ENCODE data around the gene RAB17.

RAB17 gene

GRCh38 chr2:237585590-237586221 is 4.8 kb downstream of the RAB17 start:
- intact Hi-C loops (cut with DNase I; ENCODE audit: low total_unique reads) = loop anchor here (2.0 kb wide), 1 partner anchor 161 kb away; no protein-coding TSS in a partner anchor
- Histone ChIP-seq H3K36me3 (no peaks in the 10 kb centered on the region), H3K27ac (no peak overlapping the region), H3K4me3 (no peak overlapping the region), H3K9me3 (no peaks in the 10 kb centered on the region), H3K4me1 (peaks cover 0 to 25% (median 19%) of the 10 kb centered on the region in 4 donors), H3K27me3 (no peaks in the 10 kb centered on the region)
- no peak for DNase-seq
- TF ChIP-seq CTCF (IDR thresholded peaks at IDR 0.05) = no peak

GRCh38 chr2:237583385-237584295 is 6.9 kb downstream of the RAB17 start:
- intact Hi-C loops (cut with DNase I; ENCODE audit: low total_unique reads) = loop anchor here (2.0 kb wide), 1 partner anchor 163 kb away; no protein-coding TSS in a partner anchor
- no peaks in the 10 kb centered on the region for H3K36me3 ChIP-seq
- DNase-seq = no peak
- no peak for TF ChIP-seq CTCF (IDR thresholded peaks at IDR 0.05)
- no peak overlapping the region for H3K4me3 ChIP-seq
- peaks cover 0 to 18% (median 13%) of the 10 kb centered on the region in 4 donors for H3K4me1 ChIP-seq
- no peaks in the 10 kb centered on the region for H3K9me3 ChIP-seq
- no peak overlapping the region for H3K27ac ChIP-seq
- H3K27me3 ChIP-seq = no peaks in the 10 kb centered on the region

GRCh38 chr2:237581751-237582746 is 8.5 kb downstream of the RAB17 start:
- Histone ChIP-seq H3K4me1 (peaks cover 0 to 18% (median 13%) of the 10 kb centered on the region in 4 donors), H3K27me3 (no peaks in the 10 kb centered on the region), H3K9me3 (no peaks in the 10 kb centered on the region), H3K27ac (peak overlapping the region; percentile 72 to 76), H3K4me3 (peak overlapping the region; percentile 29 to 42), H3K36me3 (peaks cover 0 to 1% (median 0%) of the 10 kb centered on the region in 3 donors)
- peak; percentile 48 to 50 for TF ChIP-seq CTCF (IDR thresholded peaks at IDR 0.05)
- DNase-seq = peak; percentile 70 to 87
- intact Hi-C loops (cut with DNase I; ENCODE audit: low total_unique reads) = no loop called here

- DNase-seq = no peak
- H3K4me1 ChIP-seq = peaks cover 0 to 18% (median 13%) of the 10 kb centered on the region in 4 donors
- intact Hi-C loops (cut with DNase I; ENCODE audit: low total_unique reads) = no loop called here
- no peak overlapping the region for H3K4me3 ChIP-seq
- H3K27ac ChIP-seq = peak overlapping the region; percentile 72 to 76
- H3K27me3 ChIP-seq = no peaks in the 10 kb centered on the region
- no peaks in the 10 kb centered on the region for H3K9me3 ChIP-seq
- peaks cover 0 to 4% (median 0%) of the 10 kb centered on the region in 3 donors for H3K36me3 ChIP-seq
- TF ChIP-seq CTCF (IDR thresholded peaks at IDR 0.05) = no peak
These were observed 9.2 kb downstream of the RAB17 start for GRCh38 chr2:237581326-237581725.

All from tibial artery (tissue), 4 donors.